B cell (primary cell): Measurements from ENCODE around the gene EHF. TPM values are rescaled to one million over a fixed set of nuclear protein-coding genes. Genes with fewer than 3 reads are reported as not detected.

Experiments used
- ATAC-seq: fragments of 200-7000 bp; cut with Tn5 transposase; one replicate; pipeline ENCODE4 v1.10.0; 2021; ENCODE audit warnings: low read depth, mild to moderate bottlenecking, moderate number of reproducible peaks, moderate library complexity
- CTCF ChIA-PET: fragments of 350-600 bp; sonication (Branson Sonifier 250); formaldehyde crosslinking; loops from one replicate; lab custom pipeline; 2021; ENCODE audit warnings: antibody characterized with exemption, inconsistent platforms; lab: Charles Lee
- POLR2A ChIA-PET: fragments of 350-600 bp; sonication (Branson Sonifier 250); formaldehyde crosslinking; loops from one replicate; lab custom pipeline; 2021; ENCODE audit warnings: antibody characterized with exemption; lab: Charles Lee
- DNase-seq: peaks from one replicate; pipeline ENCODE4 v3.0.0; 2013
- H2AFZ ChIP-seq: 2 replicates; pipeline ENCODE4 v1.6.1; 2012; ENCODE audit warnings: mild to moderate bottlenecking, low read depth, low read length; ENCODE audit not compliant: insufficient read depth, poor library complexity, severe bottlenecking
- H3K27ac ChIP-seq, 2 donors: 1 replicate in 1 of 2; 2 replicates in 1 of 2; pipeline ENCODE4 v1.5.1; 2012 to 2013; ENCODE audit warnings: low read length in 2 of 2, mild to moderate bottlenecking in 2 of 2, moderate library complexity in 1 of 2
- H3K27me3 ChIP-seq, 4 experiments: fragments of 200-600 bp in 1 of 4; sonication (generic) in 1 of 4; replicated peaks in 1 of 4; 1 replicate in 2 of 4; 2 replicates in 2 of 4; pipeline versions ENCODE4 v1.6.1 to v1.7.0; 2013 to 2016; ENCODE audit warnings: low read length in 3 of 4, mild to moderate bottlenecking in 2 of 4, mixed read lengths in 1 of 4, moderate library complexity in 1 of 4; ENCODE audit not compliant: insufficient read depth in 4 of 4, control insufficient read depth in 3 of 4; ENCODE audit errors: control extremely low read depth in 1 of 4
- H3K36me3 ChIP-seq, 2 experiments: replicated peaks in 1 of 2; 1 replicate in 1 of 2; 2 replicates in 1 of 2; pipeline versions ENCODE4 v1.6.1 to v1.7.1; 2013; ENCODE audit warnings: low read length in 1 of 2; ENCODE audit not compliant: insufficient read depth in 2 of 2, control insufficient read depth in 1 of 2; ENCODE audit errors: control extremely low read depth in 1 of 2, extremely low read depth in 1 of 2
- H3K4me1 ChIP-seq, 2 donors: fragments of 200-600 bp in 1 of 2; sonication (generic) in 1 of 2; 1 replicate in 1 of 2; 2 replicates in 1 of 2; pipeline versions ENCODE4 v1.5.1 to v1.6.1; 2013 to 2017; ENCODE audit warnings: low read length in 2 of 2; ENCODE audit not compliant: control insufficient read depth in 2 of 2, insufficient read depth in 2 of 2
- H3K4me2 ChIP-seq: replicated peaks from 2 replicates; pipeline ENCODE3; 2012; ENCODE audit warnings: mild to moderate bottlenecking, low read depth, low read length; ENCODE audit not compliant: poor library complexity, severe bottlenecking
- H3K4me3 ChIP-seq, 5 experiments: fragments of 200-600 bp in 1 of 5; sonication (generic) in 1 of 5; 1 replicate in 3 of 5; 2 replicates in 2 of 5; pipeline versions ENCODE4 v1.5.1 to v1.7.0; 2011 to 2016; ENCODE audit warnings: low read length in 4 of 5, mild to moderate bottlenecking in 4 of 5, low read depth in 2 of 5, control low read depth in 1 of 5, moderate library complexity in 1 of 5; ENCODE audit not compliant: insufficient read depth in 1 of 5; ENCODE audit errors: control extremely low read depth in 1 of 5, extremely low read depth in 1 of 5
- H3K79me2 ChIP-seq: fragments of 200-600 bp; sonication (generic); one replicate; pipeline ENCODE4 v1.6.0; 2016; ENCODE audit warnings: low read length; ENCODE audit not compliant: control insufficient read depth, insufficient read depth
- H3K9ac ChIP-seq: fragments of 200-600 bp; sonication (generic); 2 replicates; pipeline ENCODE4 v1.6.1; 2017; ENCODE audit warnings: mild to moderate bottlenecking, low read length, moderate library complexity
- H3K9me3 ChIP-seq, 3 donors: one replicate each; pipeline versions ENCODE4 v1.6.1 to v1.7.1; 2013; ENCODE audit warnings: low read length in 2 of 3; ENCODE audit not compliant: control insufficient read depth in 2 of 3, insufficient read depth in 1 of 3; ENCODE audit errors: control extremely low read depth in 1 of 3
- H4K20me1 ChIP-seq: 2 replicates; pipeline ENCODE4 v1.6.0; 2012; ENCODE audit warnings: mild to moderate bottlenecking, low read length; ENCODE audit not compliant: insufficient read depth, control insufficient read depth, poor library complexity, severe bottlenecking
- H3K27ac Mint-ChIP-seq: one replicate; pipeline ENCODE4 v1.8.0; 2021; ENCODE audit warnings: mixed read lengths
- H3K27me3 Mint-ChIP-seq: one replicate; pipeline ENCODE4 v1.8.0; 2021; ENCODE audit warnings: mixed read lengths
- H3K4me1 Mint-ChIP-seq: one replicate; pipeline ENCODE4 v1.8.0; 2021; ENCODE audit warnings: mixed read lengths
- H3K4me3 Mint-ChIP-seq: one replicate; pipeline ENCODE4 v1.8.0; 2021; ENCODE audit warnings: mixed read lengths
- H3K9me3 Mint-ChIP-seq: one replicate; pipeline ENCODE4 v1.8.0; 2022; ENCODE audit warnings: mixed read lengths; ENCODE audit not compliant: insufficient read depth
- CTCF ChIP-seq: fragments of 200-600 bp; IDR thresholded peaks from one replicate; pipeline ENCODE4 v1.8.0; 2022; ENCODE audit warnings: antibody characterized with exemption, mild to moderate bottlenecking
- EZH2 ChIP-seq: IDR thresholded peaks from 2 replicates; pipeline ENCODE4 v1.6.1; 2012; ENCODE audit warnings: borderline replicate concordance, low read depth, mild to moderate bottlenecking, moderate library complexity, low read length; ENCODE audit not compliant: insufficient read depth, poor library complexity, severe bottlenecking
- WGBS: methylation state at CpG from one replicate; pipeline ENCODE4 v1.1.5; 2013; ENCODE audit warnings: missing lambda C conversion rate; ENCODE audit not compliant: insufficient coverage; 5-methylcytosine and 5-hydroxymethylcytosine counted together
- intact Hi-C: fragments of 100-400 bp; cut with micrococcal nuclease; formaldehyde crosslinking; loops from one replicate; pipeline ENCODE4 v1.10.0; 2022
- polyA plus RNA-seq: library from polyadenylated mRNA; depleted of rRNA; stranded (reverse); fragments of >200 nt; gene quantifications from 2 replicates; pipeline ENCODE4 v1.2.3, GENCODE V29; 2012
- total RNA-seq, 2 donors: library from RNA; stranded (reverse); fragments of 120-200 nt in 1 of 2; gene quantifications; 1 replicate in 1 of 2; 2 replicates in 1 of 2; pipeline versions ENCODE4 v1.2.3 to v1.2.4, GENCODE V29; 2013 to 2022

Gene EHF
- total and polyA plus RNA-seq, 2 donors (not counting 1 experiment from before 2014, with no cell fraction given), result not detected

DNA sequence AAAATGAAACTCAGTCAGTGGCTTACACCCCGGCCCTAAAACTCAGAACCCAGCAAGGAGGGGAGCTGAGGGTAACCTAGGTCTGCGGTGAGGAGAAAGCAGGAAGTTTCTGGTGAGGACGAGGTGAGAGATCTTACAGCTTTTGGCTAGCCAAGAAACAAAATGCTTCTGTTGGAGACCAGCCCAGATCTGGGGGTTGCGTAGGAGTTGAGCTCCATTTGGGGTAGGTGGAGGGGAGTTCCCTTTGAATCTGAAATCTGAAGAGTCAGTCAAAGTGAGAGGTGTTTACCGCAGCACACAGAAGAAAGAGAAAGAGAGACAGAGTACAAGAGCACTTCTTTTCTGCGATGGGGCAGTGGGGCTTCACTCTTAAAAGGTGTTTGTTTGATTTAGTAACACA lies 29.6 kb downstream of the EHF start:
- H3K4me2 ChIP-seq, result peak overlapping the region; percentile 50
- H3K4me3 Mint-ChIP-seq, result peak overlapping the region; percentile 85
- peaks cover 39 to 48% of the 10 kb centered on the region in 2 donors for H3K4me1 ChIP-seq
- peak; percentile 66 for ATAC-seq
- WGBS, result 0% methylated on average over 3 of the region's 6 CpGs
- peak overlapping the region; percentile 34 for H3K9ac ChIP-seq
- H3K4me1 Mint-ChIP-seq, result peaks cover 41% of the 10 kb centered on the region
- no peaks in the 10 kb centered on the region for H3K27me3 ChIP-seq
- peak overlapping the region; percentile 6 to 63 for H3K27ac ChIP-seq
- no peaks in the 10 kb centered on the region for H3K36me3 ChIP-seq
- intact Hi-C loops, result loop anchor here (5.0 kb wide), 1 partner anchor 63 kb away; no protein-coding TSS in a partner anchor
- TF ChIP-seq EZH2, result no peak
- no peak for TF ChIP-seq CTCF
- H3K27ac Mint-ChIP-seq, result peak overlapping the region; percentile 89
- H3K79me2 ChIP-seq, result no peaks in the 10 kb centered on the region
- no peaks in the 10 kb centered on the region for H3K9me3 ChIP-seq
- peak; percentile 51 for DNase-seq
- peak overlapping the region; percentile 49 for H2AFZ ChIP-seq
- no peaks in the 10 kb centered on the region for H4K20me1 ChIP-seq
- peak overlapping the region in 1 of 5 experiments; percentile 38 for H3K4me3 ChIP-seq
- H3K9me3 Mint-ChIP-seq, result no peaks in the 10 kb centered on the region
- no peaks in the 10 kb centered on the region for H3K27me3 Mint-ChIP-seq
- POLR2A ChIA-PET, result interaction anchor here (0.6 kb wide), 1 partner anchor 275 kb away, joined by 3 read pairs; no protein-coding TSS in a partner anchor
- CTCF ChIA-PET, result interaction anchor here (0.7 to 2.0 kb wide), 4 partner anchors 16 to 662 kb away, joined by 3 to 11 read pairs (median 4); no protein-coding TSS in a partner anchor

- Histone ChIP-seq H3K9me3 (no peaks in the 10 kb centered on the region), H4K20me1 (no peaks in the 10 kb centered on the region), H3K4me2 (peak overlapping the region; percentile 45), H3K4me1 (peaks cover 39 to 48% of the 10 kb centered on the region in 2 donors), H3K27me3 (no peaks in the 10 kb centered on the region), H3K79me2 (no peaks in the 10 kb centered on the region), H3K4me3 (no peak overlapping the region), H3K27ac (peak overlapping the region in 1 of 2 donors; percentile 6), H3K36me3 (no peaks in the 10 kb centered on the region), H3K9ac (no peak overlapping the region), H2AFZ (no peak overlapping the region)
- Mint-ChIP-seq H3K9me3 (no peaks in the 10 kb centered on the region), H3K4me3 (peak overlapping the region; percentile 9), H3K27me3 (no peaks in the 10 kb centered on the region), H3K27ac (no peak overlapping the region), H3K4me1 (peaks cover 41% of the 10 kb centered on the region)
- CTCF ChIA-PET, result no interaction called here
- POLR2A ChIA-PET, result no interaction called here
- ATAC-seq (no peak), DNase-seq (no peak)
- WGBS, result 80% methylated on average over 1 of the region's 3 CpGs
- intact Hi-C loops, result loop anchor here (5.0 kb wide), 1 partner anchor 64 kb away; no protein-coding TSS in a partner anchor
- no peak for TF ChIP-seq EZH2
- TF ChIP-seq CTCF, result no peak
These were observed 30.7 kb downstream of the EHF start for GRCh38 chr11:34651551-34651950.
